GM12874 (cell line): Measurements from ENCODE around the gene FAM43B.
A peak's percentile ranks its signal among the peaks of the same experiment; 100 is the strongest.

Experiments used
- TF ChIP-seq, protein P1 (sequence below): IDR thresholded peaks from 2 replicates; pipeline ENCODE4 v1.5.1; 2011; ENCODE audit warnings: low read depth, mild to moderate bottlenecking, control low read depth, low read length, moderate library complexity; ENCODE audit not compliant: insufficient read depth

Gene FAM43B

DNA sequence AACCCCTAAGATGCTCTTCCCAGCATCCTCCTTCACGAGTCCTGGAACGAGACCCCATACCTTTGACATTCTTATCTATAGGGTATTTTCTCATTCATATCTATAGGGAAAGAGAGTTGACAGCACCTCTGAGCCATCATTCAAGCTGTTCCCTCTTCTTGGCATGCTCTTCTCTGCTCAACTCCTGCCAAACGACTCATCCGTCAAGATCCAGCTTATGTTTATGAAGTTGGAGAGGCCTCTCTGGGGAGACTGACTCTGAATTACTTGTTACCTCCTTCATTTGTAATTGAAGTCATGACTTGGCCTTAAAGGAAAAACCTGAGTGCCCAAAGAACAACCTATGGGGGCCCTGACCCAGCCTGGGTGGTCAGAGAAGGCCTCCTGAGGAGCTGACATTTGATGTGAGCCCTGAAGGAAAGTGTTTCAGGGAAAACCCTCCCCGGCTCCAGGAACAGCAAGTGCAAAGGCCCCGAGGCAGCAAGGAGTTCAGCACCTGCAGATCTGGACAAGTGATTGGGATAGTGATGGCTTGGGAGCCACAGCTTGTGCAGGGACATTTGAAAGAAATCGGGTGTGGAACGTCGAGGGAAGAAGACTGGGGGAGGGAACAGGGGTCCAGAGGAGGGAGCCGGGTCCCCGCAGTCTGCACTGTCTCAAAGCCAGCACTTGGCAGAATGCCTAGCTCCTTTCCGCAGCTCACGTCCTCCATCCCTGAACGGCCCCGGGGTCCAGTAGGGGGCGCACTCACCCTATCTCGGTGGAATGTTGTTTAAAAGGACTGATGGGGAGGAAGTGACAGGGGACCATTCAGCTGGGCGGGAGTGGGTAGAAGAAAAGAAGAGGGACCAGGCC, 22.5 kb downstream of the FAM43B start:
- TF ChIP-seq, protein P1, sequence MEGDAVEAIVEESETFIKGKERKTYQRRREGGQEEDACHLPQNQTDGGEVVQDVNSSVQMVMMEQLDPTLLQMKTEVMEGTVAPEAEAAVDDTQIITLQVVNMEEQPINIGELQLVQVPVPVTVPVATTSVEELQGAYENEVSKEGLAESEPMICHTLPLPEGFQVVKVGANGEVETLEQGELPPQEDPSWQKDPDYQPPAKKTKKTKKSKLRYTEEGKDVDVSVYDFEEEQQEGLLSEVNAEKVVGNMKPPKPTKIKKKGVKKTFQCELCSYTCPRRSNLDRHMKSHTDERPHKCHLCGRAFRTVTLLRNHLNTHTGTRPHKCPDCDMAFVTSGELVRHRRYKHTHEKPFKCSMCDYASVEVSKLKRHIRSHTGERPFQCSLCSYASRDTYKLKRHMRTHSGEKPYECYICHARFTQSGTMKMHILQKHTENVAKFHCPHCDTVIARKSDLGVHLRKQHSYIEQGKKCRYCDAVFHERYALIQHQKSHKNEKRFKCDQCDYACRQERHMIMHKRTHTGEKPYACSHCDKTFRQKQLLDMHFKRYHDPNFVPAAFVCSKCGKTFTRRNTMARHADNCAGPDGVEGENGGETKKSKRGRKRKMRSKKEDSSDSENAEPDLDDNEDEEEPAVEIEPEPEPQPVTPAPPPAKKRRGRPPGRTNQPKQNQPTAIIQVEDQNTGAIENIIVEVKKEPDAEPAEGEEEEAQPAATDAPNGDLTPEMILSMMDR, result peak; percentile 64

DNA sequence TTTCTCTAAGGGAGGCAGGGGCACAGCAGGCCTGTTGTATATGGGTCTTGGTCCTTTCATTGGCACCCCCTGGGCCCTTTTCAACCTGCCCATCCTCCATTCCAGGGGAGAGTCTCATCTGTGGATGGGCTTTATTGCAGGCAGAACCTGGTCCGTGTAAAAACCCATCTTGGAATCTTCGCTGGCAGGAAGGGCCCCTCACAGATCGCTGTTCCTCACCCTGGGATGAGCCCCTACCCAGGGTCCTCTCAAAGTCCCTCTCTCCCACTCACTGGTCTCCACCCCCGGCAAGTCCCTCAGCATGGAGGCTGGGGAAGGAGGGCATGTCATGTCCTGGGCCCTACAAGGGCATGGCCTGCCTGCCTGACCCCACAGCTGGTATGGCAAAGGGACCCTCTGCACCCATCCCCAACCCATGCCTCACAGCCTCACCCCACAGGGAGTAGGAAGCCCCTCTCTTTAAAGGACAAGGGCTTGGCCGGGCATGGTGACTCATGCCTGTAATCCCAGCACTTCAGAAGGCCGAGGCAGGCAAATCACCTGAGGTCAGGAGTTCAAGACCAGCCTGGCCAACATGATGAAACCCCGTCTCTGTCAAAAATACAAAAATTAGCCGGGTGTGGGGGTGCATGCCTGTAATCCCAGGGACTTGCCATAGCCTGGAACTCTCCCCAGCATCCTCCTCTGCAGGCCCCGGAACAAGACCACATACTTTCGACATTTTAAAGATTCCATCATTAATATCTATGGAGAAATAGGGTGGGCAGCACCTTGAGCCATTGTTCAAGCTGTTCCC, 23.4 kb downstream of the FAM43B start:
- TF ChIP-seq, protein P1, result no peak

DNA sequence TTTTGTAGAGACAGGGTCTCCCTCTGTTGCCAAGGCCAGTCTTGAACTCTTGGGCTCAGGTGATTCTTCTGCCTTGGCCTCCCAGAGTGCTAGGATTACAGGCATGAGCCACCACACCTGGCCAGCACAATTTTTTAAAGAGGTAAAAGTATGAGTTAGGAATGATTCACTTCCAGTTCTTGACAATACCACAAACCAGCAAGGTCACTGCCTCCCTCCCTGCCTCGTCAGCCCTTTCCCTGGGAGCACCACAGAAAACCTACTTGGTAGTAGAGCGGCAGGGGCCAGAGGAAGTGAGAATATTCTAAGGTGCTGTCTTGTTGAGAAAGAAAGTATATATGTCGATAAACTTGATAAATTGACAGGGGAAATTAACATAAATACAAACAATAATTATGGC, 25.7 kb downstream of the FAM43B start:
- TF ChIP-seq, protein P1, result no peak

DNA sequence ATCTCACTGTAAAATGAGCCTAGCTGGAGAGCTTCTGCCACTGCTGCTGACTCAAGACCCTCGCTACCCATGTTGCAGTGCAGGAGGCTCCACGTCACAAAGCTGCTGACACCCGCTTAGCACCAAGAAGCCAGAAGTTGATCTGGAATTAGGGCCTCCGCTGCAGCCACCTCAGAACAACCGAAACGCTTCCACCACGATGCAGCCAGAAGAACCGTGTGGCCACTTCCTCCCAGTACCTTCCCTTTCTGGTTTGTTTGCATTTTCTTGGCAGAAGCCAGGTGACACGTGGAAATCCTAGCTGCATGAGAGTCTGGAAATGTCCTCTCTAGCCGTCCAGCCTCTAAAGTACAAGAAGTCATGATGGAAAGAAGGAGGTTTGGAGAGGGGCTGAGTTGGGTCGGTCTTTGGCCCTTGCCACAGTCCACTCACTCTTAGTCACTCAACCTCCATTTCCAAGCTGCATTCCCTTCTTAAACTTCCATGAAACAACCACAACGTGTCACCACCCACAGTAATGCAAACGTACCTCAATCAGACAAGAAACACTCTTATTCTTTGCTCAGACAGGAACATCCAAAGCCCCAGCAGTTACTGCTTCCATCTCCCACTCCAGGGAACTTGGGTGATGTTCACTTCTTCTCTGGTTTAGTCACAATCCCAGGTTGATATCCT, 26.5 kb downstream of the FAM43B start:
- TF ChIP-seq, protein P1, result no peak

DNA sequence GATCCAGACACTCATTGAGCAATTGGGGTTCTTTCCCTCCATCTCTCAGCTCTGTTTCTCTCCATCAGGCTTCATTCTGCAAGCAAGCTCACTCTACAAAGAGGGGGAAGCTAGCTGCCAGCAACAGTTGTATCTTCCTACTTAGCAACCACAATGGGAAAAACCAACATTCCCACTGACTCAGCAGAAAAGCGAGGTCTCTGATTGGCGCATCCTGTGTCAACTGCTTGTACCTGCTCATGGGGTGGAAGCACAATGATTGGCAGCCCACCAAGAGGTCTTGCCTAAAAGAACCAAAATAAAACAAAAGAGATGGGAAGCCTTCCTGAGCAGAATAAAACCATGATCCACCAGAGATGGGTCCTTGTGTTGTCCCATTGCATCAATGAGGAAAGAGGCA, 32.5 kb downstream of the FAM43B start:
- TF ChIP-seq, protein P1, result no peak

DNA sequence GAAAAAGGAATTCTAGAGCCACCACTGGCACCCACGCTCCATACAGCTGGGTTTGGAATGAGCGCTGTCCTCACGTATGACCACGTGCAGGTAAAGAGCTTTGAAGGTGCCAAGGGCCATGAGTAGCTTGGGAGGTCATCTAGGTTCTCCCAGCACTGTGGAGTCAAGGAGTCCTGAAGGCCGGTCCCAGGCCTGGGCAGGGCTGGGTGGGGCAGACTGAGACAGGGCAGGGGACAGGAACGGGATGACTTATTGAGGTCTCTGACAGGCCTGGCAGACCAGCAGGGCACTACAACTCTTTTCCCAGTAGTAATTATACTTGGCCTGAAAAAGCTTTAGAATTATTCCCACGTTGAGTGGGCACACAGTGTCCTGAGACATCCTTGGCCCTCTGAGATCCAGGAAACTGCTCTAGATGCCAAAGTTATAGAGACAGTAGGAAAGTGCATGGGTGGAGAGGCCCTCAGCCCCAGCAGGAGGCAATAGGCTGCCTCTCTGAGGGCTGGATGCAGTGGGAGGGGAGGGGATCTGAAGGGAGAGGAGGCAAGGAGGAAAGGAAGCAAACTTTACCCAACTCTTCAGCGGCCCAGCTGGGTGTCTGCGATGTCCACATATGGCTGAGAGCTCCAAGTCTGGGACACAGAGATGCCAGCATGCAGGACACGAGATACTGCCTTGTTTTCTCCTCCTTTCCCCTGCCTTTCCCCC, 34.7 kb downstream of the FAM43B start:
- TF ChIP-seq, protein P1, result no peak
